GM12874 (cell line): ENCODE measurements around the gene GPR180.

Experiments
- CTCF ChIP-seq: IDR thresholded peaks from 2 replicates; pipeline ENCODE4 v1.5.1; 2011; ENCODE audit warnings: low read depth, mild to moderate bottlenecking, control low read depth, low read length, moderate library complexity; ENCODE audit not compliant: insufficient read depth

Gene GPR180

GRCh38 chr13:94559222-94559795, 42.3 kb upstream of the GPR180 start:
- no peak for TF ChIP-seq CTCF

- TF ChIP-seq CTCF = no peak
Measured at GRCh38 chr13:94560116-94560515, 41.5 kb upstream of the GPR180 start.

- no peak for TF ChIP-seq CTCF
Measured at GRCh38 chr13:94561126-94561525, 40.5 kb upstream of the GPR180 start.

- no peak for TF ChIP-seq CTCF
Measured at GRCh38 chr13:94567581-94567980, 34.1 kb upstream of the GPR180 start.

- TF ChIP-seq CTCF = no peak
Measured at GRCh38 chr13:94568443-94568842, 33.2 kb upstream of the GPR180 start.

GRCh38 chr13:94569615-94570014, 32.0 kb upstream of the GPR180 start:
- TF ChIP-seq CTCF = no peak

- TF ChIP-seq CTCF = no peak
Measured at GRCh38 chr13:94579063-94579462, 22.6 kb upstream of the GPR180 start.
